ENCODE results near the gene PPIB. TPM values are rescaled to one million over a fixed set of nuclear protein-coding genes. Genes with fewer than 3 reads are reported as not detected.
A peak's percentile ranks its signal among the peaks of the same experiment; 100 is the strongest.

The PPIB gene
- total RNA-seq, 1 donor = 954 TPM

GRCh38 chr15:64205202-64205601, 42.4 kb upstream of the PPIB start:
- no peaks in the 10 kb centered on the region for H4K20me1 ChIP-seq (ENCODE audit: insufficient read depth, low read length)
- H3K27ac ChIP-seq (ENCODE audit: low read depth, low read length) = no peak overlapping the region
- no peak overlapping the region for H3K4me3 ChIP-seq (ENCODE audit: insufficient read depth, low read length)
- no peaks in the 10 kb centered on the region for H3K4me1 ChIP-seq (ENCODE audit: insufficient read depth, low read length)
- no peak overlapping the region for H3K4me2 ChIP-seq (ENCODE audit: insufficient read depth, low read length)
- H2AFZ ChIP-seq (ENCODE audit: low read length) = no peak overlapping the region
- peak; percentile 34 for DNase-seq (ENCODE audit: insufficient read length, low spot score, missing footprints)
- no peaks in the 10 kb centered on the region for H3K9me3 ChIP-seq (ENCODE audit: low read depth, low read length)
- H3K79me2 ChIP-seq (ENCODE audit: insufficient read depth, low read length) = no peaks in the 10 kb centered on the region
- H3K27me3 ChIP-seq (ENCODE audit: insufficient read depth, low read length) = no peaks in the 10 kb centered on the region
- peaks cover 41% of the 10 kb centered on the region for H3K36me3 ChIP-seq (ENCODE audit: insufficient read depth, low read length)
- no peak for TF ChIP-seq CTCF (IDR thresholded peaks at IDR 0.05; ENCODE audit: extremely low read depth, low read depth, low read length)

GRCh38 chr15:64197425-64197824, 34.6 kb upstream of the PPIB start:
- H3K4me2 ChIP-seq (ENCODE audit: insufficient read depth, low read length) = no peak overlapping the region
- no peak for TF ChIP-seq CTCF (IDR thresholded peaks at IDR 0.05; ENCODE audit: extremely low read depth, low read depth, low read length)
- H3K79me2 ChIP-seq (ENCODE audit: insufficient read depth, low read length) = no peaks in the 10 kb centered on the region
- peaks cover 11% of the 10 kb centered on the region for H3K4me1 ChIP-seq (ENCODE audit: insufficient read depth, low read length)
- no peak overlapping the region for H3K27ac ChIP-seq (ENCODE audit: low read depth, low read length)
- no peak overlapping the region for H2AFZ ChIP-seq (ENCODE audit: low read length)
- H4K20me1 ChIP-seq (ENCODE audit: insufficient read depth, low read length) = peaks cover 6% of the 10 kb centered on the region
- H3K36me3 ChIP-seq (ENCODE audit: insufficient read depth, low read length) = peaks cover 26% of the 10 kb centered on the region
- DNase-seq (ENCODE audit: insufficient read length, low spot score, missing footprints) = peak; percentile 81
- H3K27me3 ChIP-seq (ENCODE audit: insufficient read depth, low read length) = no peaks in the 10 kb centered on the region
- no peak overlapping the region for H3K4me3 ChIP-seq (ENCODE audit: insufficient read depth, low read length)
- H3K9me3 ChIP-seq (ENCODE audit: low read depth, low read length) = no peaks in the 10 kb centered on the region

- Histone ChIP-seq H3K27me3 (ENCODE audit: insufficient read depth, low read length) (no peaks in the 10 kb centered on the region), H3K4me2 (ENCODE audit: insufficient read depth, low read length) (no peak overlapping the region), H3K4me1 (ENCODE audit: insufficient read depth, low read length) (peaks cover 11% of the 10 kb centered on the region), H4K20me1 (ENCODE audit: insufficient read depth, low read length) (peaks cover 6% of the 10 kb centered on the region), H3K79me2 (ENCODE audit: insufficient read depth, low read length) (no peaks in the 10 kb centered on the region), H3K27ac (ENCODE audit: low read depth, low read length) (no peak overlapping the region), H3K9me3 (ENCODE audit: low read depth, low read length) (no peaks in the 10 kb centered on the region), H3K36me3 (ENCODE audit: insufficient read depth, low read length) (peaks cover 17% of the 10 kb centered on the region), H3K4me3 (ENCODE audit: insufficient read depth, low read length) (no peak overlapping the region), H2AFZ (ENCODE audit: low read length) (no peak overlapping the region)
- no peak for TF ChIP-seq CTCF (IDR thresholded peaks at IDR 0.05; ENCODE audit: extremely low read depth, low read depth, low read length)
- DNase-seq (ENCODE audit: insufficient read length, low spot score, missing footprints) = no peak
Observed at GRCh38 chr15:64193971-64194370, 31.1 kb upstream of the PPIB start.

GRCh38 chr15:64191971-64192830, 29.4 kb upstream of the PPIB start:
- Histone ChIP-seq H3K27ac (ENCODE audit: low read depth, low read length) (no peak overlapping the region), H3K4me1 (ENCODE audit: insufficient read depth, low read length) (peaks cover 3% of the 10 kb centered on the region), H3K4me2 (ENCODE audit: insufficient read depth, low read length) (no peak overlapping the region), H3K79me2 (ENCODE audit: insufficient read depth, low read length) (no peaks in the 10 kb centered on the region), H3K36me3 (ENCODE audit: insufficient read depth, low read length) (peaks cover 22% of the 10 kb centered on the region), H3K4me3 (ENCODE audit: insufficient read depth, low read length) (no peak overlapping the region), H4K20me1 (ENCODE audit: insufficient read depth, low read length) (peaks cover 4% of the 10 kb centered on the region), H2AFZ (ENCODE audit: low read length) (no peak overlapping the region), H3K27me3 (ENCODE audit: insufficient read depth, low read length) (no peaks in the 10 kb centered on the region), H3K9me3 (ENCODE audit: low read depth, low read length) (no peaks in the 10 kb centered on the region)
- no peak for DNase-seq (ENCODE audit: insufficient read length, low spot score, missing footprints)
- TF ChIP-seq CTCF (IDR thresholded peaks at IDR 0.05; ENCODE audit: extremely low read depth, low read depth, low read length) = no peak

Data from osteoblast (primary cell).